GM23338 (cell line): ENCODE data around the gene GPR85. TPM values are rescaled to one million over a fixed set of nuclear protein-coding genes. Genes with fewer than 3 reads are reported as not detected.

Experiments used
- ATAC-seq: fragments of 200-7000 bp; cut with Tn5 transposase; 3 replicates; pipeline ENCODE4 v1.9.1; 2020
- DNase-seq: peaks from one replicate; pipeline ENCODE4 v3.0.0-alpha.2; 2015; ENCODE audit warnings: low spot score
- H2AFZ ChIP-seq: fragments of 200-600 bp; sonication (generic); 2 replicates; pipeline ENCODE4 v1.8.0; 2016; ENCODE audit warnings: antibody characterized with exemption, mild to moderate bottlenecking, moderate library complexity
- H3F3A ChIP-seq: fragments of 200-600 bp; sonication (generic); replicated peaks from 2 replicates; pipeline ENCODE4 v1.8.0; 2017; ENCODE audit warnings: antibody characterized with exemption, mixed run types, low read depth
- H3K27ac ChIP-seq: fragments of 200-600 bp; sonication (generic); 2 replicates; pipeline ENCODE4 v1.6.1; 2016; ENCODE audit warnings: low read depth
- H3K27me3 ChIP-seq: fragments of 200-600 bp; sonication (generic); 2 replicates; pipeline ENCODE4 v1.8.0; 2016; ENCODE audit warnings: mild to moderate bottlenecking, mixed run types, moderate library complexity; ENCODE audit not compliant: insufficient read depth
- H3K36me3 ChIP-seq: fragments of 200-600 bp; sonication (generic); 2 replicates; pipeline ENCODE4 v1.8.0; 2016; ENCODE audit warnings: mild to moderate bottlenecking; ENCODE audit not compliant: insufficient read depth
- H3K4me1 ChIP-seq: fragments of 200-600 bp; sonication (generic); 2 replicates; pipeline ENCODE4 v1.8.0; 2016; ENCODE audit warnings: mild to moderate bottlenecking, moderate library complexity; ENCODE audit not compliant: insufficient read depth
- H3K4me2 ChIP-seq: fragments of 200-600 bp; sonication (generic); 2 replicates; pipeline ENCODE4 v1.7.1; 2017; ENCODE audit warnings: mixed run types
- H3K4me3 ChIP-seq: fragments of 200-600 bp; sonication (generic); 2 replicates; pipeline ENCODE4 v1.6.1; 2016; ENCODE audit warnings: mixed run types
- H3K79me2 ChIP-seq: fragments of 200-600 bp; sonication (generic); replicated peaks from 2 replicates; pipeline ENCODE4 v1.8.0; 2017; ENCODE audit warnings: mild to moderate bottlenecking; ENCODE audit not compliant: insufficient read depth
- H3K9me2 ChIP-seq: fragments of 200-600 bp; sonication (generic); 2 replicates; pipeline ENCODE4 v1.8.0; 2017; ENCODE audit not compliant: insufficient read depth
- H4K20me1 ChIP-seq: fragments of 200-600 bp; sonication (generic); replicated peaks from 2 replicates; pipeline ENCODE4 v1.8.0; 2017; ENCODE audit warnings: mild to moderate bottlenecking; ENCODE audit not compliant: insufficient read depth
- H3K27ac Mint-ChIP-seq: 2 replicates; pipeline ENCODE4 v1.8.0; 2020; ENCODE audit warnings: inconsistent platforms, mild to moderate bottlenecking, moderate library complexity, mixed read lengths
- H3K27me3 Mint-ChIP-seq: 3 replicates; pipeline ENCODE4 v1.8.0; 2022; ENCODE audit warnings: low read depth, mild to moderate bottlenecking, moderate library complexity, mixed read lengths, inconsistent platforms; ENCODE audit not compliant: insufficient read depth, poor library complexity
- H3K36me3 Mint-ChIP-seq: 3 replicates; pipeline ENCODE4 v1.8.0; 2021; ENCODE audit warnings: low read depth, mild to moderate bottlenecking, inconsistent platforms, moderate library complexity, mixed read lengths
- H3K4me1 Mint-ChIP-seq: 3 replicates; pipeline ENCODE4 v1.8.0; 2020; ENCODE audit warnings: mild to moderate bottlenecking, inconsistent platforms, mixed read lengths
- H3K4me3 Mint-ChIP-seq: 3 replicates; pipeline ENCODE4 v1.8.0; 2021; ENCODE audit warnings: moderate library complexity, mild to moderate bottlenecking, inconsistent platforms, mixed read lengths
- H3K9me3 Mint-ChIP-seq: 3 replicates; pipeline ENCODE4 v1.8.0; 2020; ENCODE audit warnings: moderate library complexity, mild to moderate bottlenecking, inconsistent platforms, mixed read lengths
- CREB1 ChIP-seq: fragments of 250-450 bp; sonication (Bioruptor Pico); IDR thresholded peaks from 2 replicates; pipeline ENCODE4 v1.5.0; 2020; ENCODE audit warnings: low read depth, mild to moderate bottlenecking, moderate library complexity
- JUNB ChIP-seq: IDR thresholded peaks from one replicate; pipeline ENCODE4 v1.6.1; 2016; ENCODE audit warnings: antibody characterized with exemption; ENCODE audit not compliant: unreplicated experiment
- POLR2AphosphoS5 ChIP-seq: IDR thresholded peaks from 2 replicates; pipeline ENCODE4 v1.6.1; 2016; ENCODE audit warnings: antibody characterized with exemption, low read depth
- ZNF114 ChIP-seq: fragments of 250-450 bp; sonication (Bioruptor Pico); IDR thresholded peaks from 2 replicates; pipeline ENCODE4 v1.5.0; 2020; ENCODE audit warnings: mild to moderate bottlenecking, moderate library complexity
- ZNF331 ChIP-seq: fragments of 250-450 bp; sonication (Bioruptor Pico); IDR thresholded peaks from 2 replicates; pipeline ENCODE4 v1.5.0; 2020; ENCODE audit warnings: low read depth, mild to moderate bottlenecking, moderate library complexity
- long read RNA-seq: library from polyadenylated mRNA; unstranded; transcript quantifications from one replicate; pipeline ENCODE4 v2.0.0, GENCODE V29; 2020; ENCODE audit not compliant: unreplicated experiment
- polyA plus RNA-seq: library from polyadenylated mRNA; unstranded; fragments of >200 nt; fragmentation: Nextera tagmentation; extraction: Ambion mirVana; gene quantifications from 2 replicates; pipeline ENCODE4 v1.2.1, GENCODE V29; 2016
- total RNA-seq: library from RNA; depleted of rRNA; stranded (reverse); fragments of >200 nt; shearing (Covaris generic); gene quantifications from 2 replicates; pipeline ENCODE4 v1.2.3, GENCODE V29; 2014; rRNA removed
- TF ChIP-seq, protein P1 (sequence below): IDR thresholded peaks from 2 replicates; pipeline ENCODE4 v1.6.1; 2016; ENCODE audit warnings: antibody characterized with exemption
- TF ChIP-seq, protein P2 (sequence below), 2 experiments: fragments of 200-600 bp in 1 of 2; sonication (generic) in 1 of 2; conservative IDR thresholded peaks; 2 replicates each; pipeline versions ENCODE4 v1.5.1 to v1.6.1; 2016 to 2017; ENCODE audit warnings: antibody characterized with exemption in 2 of 2, low read depth in 2 of 2, mild to moderate bottlenecking in 2 of 2, moderate library complexity in 1 of 2

Gene GPR85, protein sequence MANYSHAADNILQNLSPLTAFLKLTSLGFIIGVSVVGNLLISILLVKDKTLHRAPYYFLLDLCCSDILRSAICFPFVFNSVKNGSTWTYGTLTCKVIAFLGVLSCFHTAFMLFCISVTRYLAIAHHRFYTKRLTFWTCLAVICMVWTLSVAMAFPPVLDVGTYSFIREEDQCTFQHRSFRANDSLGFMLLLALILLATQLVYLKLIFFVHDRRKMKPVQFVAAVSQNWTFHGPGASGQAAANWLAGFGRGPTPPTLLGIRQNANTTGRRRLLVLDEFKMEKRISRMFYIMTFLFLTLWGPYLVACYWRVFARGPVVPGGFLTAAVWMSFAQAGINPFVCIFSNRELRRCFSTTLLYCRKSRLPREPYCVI
- total RNA-seq = 0.35 and 0.47 TPM in 2 replicates
- polyA plus RNA-seq = 0.16 TPM in 1 of 2 replicates, not detected in the other
- long read RNA-seq = 0 reads

DNA sequence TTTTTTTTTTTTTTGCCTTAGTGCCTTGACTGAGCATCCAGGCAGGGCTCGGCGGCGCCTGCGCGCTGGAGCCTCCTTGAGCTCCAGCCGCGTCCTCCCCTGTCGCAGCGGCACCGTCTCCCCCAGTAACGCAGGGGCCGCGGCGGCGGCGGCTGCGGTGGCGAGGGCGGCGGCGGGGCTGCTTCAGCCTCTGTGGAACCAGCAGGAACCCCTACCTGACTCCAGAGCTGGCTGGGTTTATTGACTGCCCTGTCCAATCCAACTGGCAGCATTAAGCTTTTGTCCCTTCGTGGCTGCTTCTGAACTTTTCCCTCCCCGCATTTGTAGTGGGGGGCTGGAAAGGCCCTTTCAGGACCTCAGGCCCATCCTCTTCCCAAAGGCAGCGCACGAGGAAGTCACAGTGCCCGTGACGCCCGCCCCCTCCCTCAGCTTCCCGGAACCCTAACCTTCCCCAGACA is at the start of gene GPR85:
TSS of gene GPR85 (minus strand) at position 397 of the 458 bp plus-strand sequence. CDS start 2,106 bp downstream, outside the sequence.
- H3K9me3 Mint-ChIP-seq = no peaks in the 10 kb centered on the region
- DNase-seq (peak; percentile 86), ATAC-seq (peak; percentile 95)
- no peak for TF ChIP-seq ZNF331
- no peak for TF ChIP-seq ZNF114 (CRISPR knock-in tag)
- TF ChIP-seq POLR2AphosphoS5 = 0 out of 2 replicates have a peak, but pooled peaks have one; percentile 21
- TF ChIP-seq, protein P1, sequence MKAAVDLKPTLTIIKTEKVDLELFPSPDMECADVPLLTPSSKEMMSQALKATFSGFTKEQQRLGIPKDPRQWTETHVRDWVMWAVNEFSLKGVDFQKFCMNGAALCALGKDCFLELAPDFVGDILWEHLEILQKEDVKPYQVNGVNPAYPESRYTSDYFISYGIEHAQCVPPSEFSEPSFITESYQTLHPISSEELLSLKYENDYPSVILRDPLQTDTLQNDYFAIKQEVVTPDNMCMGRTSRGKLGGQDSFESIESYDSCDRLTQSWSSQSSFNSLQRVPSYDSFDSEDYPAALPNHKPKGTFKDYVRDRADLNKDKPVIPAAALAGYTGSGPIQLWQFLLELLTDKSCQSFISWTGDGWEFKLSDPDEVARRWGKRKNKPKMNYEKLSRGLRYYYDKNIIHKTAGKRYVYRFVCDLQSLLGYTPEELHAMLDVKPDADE = no peak
- H4K20me1 ChIP-seq = no peaks in the 10 kb centered on the region
- no peaks in the 10 kb centered on the region for H3K36me3 ChIP-seq
- no peak within 1 kb of the TSS for H3K27ac ChIP-seq
- H3F3A ChIP-seq = no peaks in the 10 kb centered on the region
- peaks cover 17% of the 10 kb centered on the region; the same call in 2 of the 3 replicates for H3K4me1 Mint-ChIP-seq
- no peak within 1 kb of the TSS for H3K27ac Mint-ChIP-seq
- H3K9me2 ChIP-seq = no peaks in the 10 kb centered on the region
- H3K4me2 ChIP-seq = peak within 1 kb of the TSS; percentile 92
- peak within 1 kb of the TSS; percentile 83 for H3K4me3 Mint-ChIP-seq
- peak within 1 kb of the TSS; percentile 64 for H3K4me3 ChIP-seq
- H3K36me3 Mint-ChIP-seq = no peaks in the 10 kb centered on the region
- H3K27me3 Mint-ChIP-seq = peaks cover 24% of the 10 kb centered on the region
- peaks cover 56% of the 10 kb centered on the region for H3K27me3 ChIP-seq
- H3K4me1 ChIP-seq = no peaks in the 10 kb centered on the region
- 0 out of 2 replicates have a peak within 1 kb of the TSS, but pooled peaks have one; percentile 57 for H2AFZ ChIP-seq
- H3K79me2 ChIP-seq = no peaks in the 10 kb centered on the region

DNA sequence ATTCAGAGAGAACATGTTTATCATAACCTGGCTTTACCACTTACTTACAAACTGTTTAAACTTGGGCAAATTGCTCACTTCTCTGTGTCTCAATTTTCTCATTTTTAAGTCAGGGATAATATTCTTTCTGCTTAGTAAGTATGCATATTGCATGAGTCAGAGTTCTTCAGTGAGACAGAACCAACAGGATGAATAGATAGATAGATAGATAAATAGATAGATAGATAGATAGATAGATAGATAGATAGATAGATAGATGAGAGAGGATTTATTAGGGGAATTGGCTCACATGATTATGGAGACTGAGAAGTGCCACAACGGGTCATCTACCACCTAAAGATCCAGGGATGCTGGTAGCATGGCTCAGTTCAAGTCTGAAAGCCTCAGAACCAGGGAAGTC is 47.4 kb upstream of the GPR85 start:
- Mint-ChIP-seq H3K27ac (no peak overlapping the region), H3K9me3 (no peaks in the 10 kb centered on the region; the same call in 2 of the 3 replicates), H3K4me3 (no peak overlapping the region), H3K36me3 (no peaks in the 10 kb centered on the region), H3K27me3 (peaks cover 2% of the 10 kb centered on the region), H3K4me1 (no peaks in the 10 kb centered on the region)
- H3K4me1 ChIP-seq = no peaks in the 10 kb centered on the region
- H3K27me3 ChIP-seq = no peaks in the 10 kb centered on the region
- H3K27ac ChIP-seq = no peak overlapping the region
- no peaks in the 10 kb centered on the region for H4K20me1 ChIP-seq
- no peaks in the 10 kb centered on the region for H3K36me3 ChIP-seq
- no peaks in the 10 kb centered on the region for H3F3A ChIP-seq
- no peak for TF ChIP-seq JUNB
- TF ChIP-seq CREB1 = no peak
- H3K9me2 ChIP-seq = no peaks in the 10 kb centered on the region
- H3K4me2 ChIP-seq = no peak overlapping the region
- ATAC-seq = no peak
- H3K79me2 ChIP-seq = no peaks in the 10 kb centered on the region
- DNase-seq = no peak
- H3K4me3 ChIP-seq = no peak overlapping the region
- H2AFZ ChIP-seq = no peak overlapping the region

DNA sequence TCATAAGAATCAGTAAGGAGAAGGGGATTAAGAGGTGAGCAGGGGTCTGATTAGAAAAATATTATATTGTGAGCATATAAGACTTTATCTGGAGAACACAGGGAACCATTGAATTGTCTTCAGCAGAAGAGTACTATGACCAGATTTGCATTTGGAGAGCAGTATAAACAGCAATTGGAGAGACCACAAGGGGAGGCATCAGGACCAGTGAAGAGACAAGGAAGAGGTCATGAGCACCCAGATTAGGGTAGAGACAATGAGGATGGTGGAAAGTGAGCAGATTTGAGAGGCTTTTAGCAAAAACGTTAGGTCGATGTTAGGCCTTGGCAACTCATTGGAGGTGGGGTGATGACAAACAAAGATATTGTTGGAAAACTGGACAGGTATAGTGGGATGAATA is 44.7 kb upstream of the GPR85 start:
- Histone ChIP-seq H4K20me1 (no peaks in the 10 kb centered on the region), H3K27ac (no peak overlapping the region), H3K27me3 (no peaks in the 10 kb centered on the region), H3K36me3 (no peaks in the 10 kb centered on the region), H3K4me1 (no peaks in the 10 kb centered on the region), H3F3A (no peaks in the 10 kb centered on the region), H3K79me2 (no peaks in the 10 kb centered on the region), H2AFZ (no peak overlapping the region), H3K4me2 (no peak overlapping the region), H3K9me2 (no peaks in the 10 kb centered on the region), H3K4me3 (no peak overlapping the region)
- H3K4me1 Mint-ChIP-seq = no peaks in the 10 kb centered on the region
- H3K27me3 Mint-ChIP-seq = peaks cover 5% of the 10 kb centered on the region
- DNase-seq (no peak), ATAC-seq (no peak)
- no peak overlapping the region for H3K27ac Mint-ChIP-seq
- H3K9me3 Mint-ChIP-seq = no peaks in the 10 kb centered on the region; the same call in 2 of the 3 replicates
- no peaks in the 10 kb centered on the region for H3K36me3 Mint-ChIP-seq
- TF ChIP-seq, protein P2, sequence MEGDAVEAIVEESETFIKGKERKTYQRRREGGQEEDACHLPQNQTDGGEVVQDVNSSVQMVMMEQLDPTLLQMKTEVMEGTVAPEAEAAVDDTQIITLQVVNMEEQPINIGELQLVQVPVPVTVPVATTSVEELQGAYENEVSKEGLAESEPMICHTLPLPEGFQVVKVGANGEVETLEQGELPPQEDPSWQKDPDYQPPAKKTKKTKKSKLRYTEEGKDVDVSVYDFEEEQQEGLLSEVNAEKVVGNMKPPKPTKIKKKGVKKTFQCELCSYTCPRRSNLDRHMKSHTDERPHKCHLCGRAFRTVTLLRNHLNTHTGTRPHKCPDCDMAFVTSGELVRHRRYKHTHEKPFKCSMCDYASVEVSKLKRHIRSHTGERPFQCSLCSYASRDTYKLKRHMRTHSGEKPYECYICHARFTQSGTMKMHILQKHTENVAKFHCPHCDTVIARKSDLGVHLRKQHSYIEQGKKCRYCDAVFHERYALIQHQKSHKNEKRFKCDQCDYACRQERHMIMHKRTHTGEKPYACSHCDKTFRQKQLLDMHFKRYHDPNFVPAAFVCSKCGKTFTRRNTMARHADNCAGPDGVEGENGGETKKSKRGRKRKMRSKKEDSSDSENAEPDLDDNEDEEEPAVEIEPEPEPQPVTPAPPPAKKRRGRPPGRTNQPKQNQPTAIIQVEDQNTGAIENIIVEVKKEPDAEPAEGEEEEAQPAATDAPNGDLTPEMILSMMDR (conservative IDR thresholded peaks at IDR 0.05; ENCODE audit: low read depth in 2 of 2) = peak in 1 of 2 experiments; percentile 36; a peak in 2 of 4 replicates
- TF ChIP-seq, protein P1 = no peak
- no peak for TF ChIP-seq POLR2AphosphoS5
- no peak overlapping the region for H3K4me3 Mint-ChIP-seq
